GM20000 (cell line): ENCODE measurements around the gene PPP3CB.

ENCODE experiments used
- DNase-seq: peaks from one replicate; pipeline ENCODE4 v3.0.0; 2012; ENCODE audit warnings: low spot score
- CTCF ChIP-seq: IDR thresholded peaks from 2 replicates; pipeline ENCODE4 v1.5.1; 2012; ENCODE audit warnings: mild to moderate bottlenecking, control low read depth; ENCODE audit errors: extremely low read depth, missing control alignments

The PPP3CB gene

GRCh38 chr10:73388228-73388627 is 107.6 kb downstream of the PPP3CB start:
- no peak for TF ChIP-seq CTCF
- DNase-seq, result no peak

- no peak for TF ChIP-seq CTCF
- DNase-seq, result no peak
These were observed 109.2 kb downstream of the PPP3CB start for GRCh38 chr10:73386583-73386982.
